ENCODE results near the gene FASN. TPM values are rescaled to one million over a fixed set of nuclear protein-coding genes. Genes with fewer than 3 reads are reported as not detected.
A peak's percentile ranks its signal among the peaks of the same experiment; 100 is the strongest.

The FASN gene
- total and polyA plus RNA-seq, 2 of the 13 experiments (the other 11 are each of a cell fraction or from before 2014, with no cell fraction given): 51.7 to 101 TPM

- TF ChIP-seq ZMAT5 (CRISPR knock-in tag; IDR thresholded peaks at IDR 0.05; ENCODE audit: borderline replicate concordance, low read depth) (no peak), CHCHD3 (CRISPR knock-in tag; IDR thresholded peaks at IDR 0.05) (no peak), ZNF644 (CRISPR knock-in tag; IDR thresholded peaks at IDR 0.05; ENCODE audit: low read depth) (no peak), ZNF30 (CRISPR knock-in tag; IDR thresholded peaks at IDR 0.05) (no peak), MXI1 (IDR thresholded peaks at IDR 0.05; ENCODE audit: borderline replicate concordance, low read depth, low read length) (no peak), ZNF317 (CRISPR knock-in tag; IDR thresholded peaks at IDR 0.05) (no peak), ZNF776 (CRISPR knock-in tag; IDR thresholded peaks at IDR 0.05) (peak; percentile 24; the same call in 1 of the 2 replicates), EED (CRISPR knock-in tag; IDR thresholded peaks at IDR 0.05) (0 out of 2 replicates have a peak, but pooled peaks have one; percentile 63), ZMYM2 (CRISPR knock-in tag; IDR thresholded peaks at IDR 0.05) (no peak), TBX3 (IDR thresholded peaks at IDR 0.05; ENCODE audit: borderline replicate concordance) (no peak), MEIS2 (CRISPR knock-in tag; IDR thresholded peaks at IDR 0.05) (no peak), AGO2 (optimal IDR thresholded peaks at IDR 0.05; ENCODE audit: low read depth, low read length) (peak; percentile 82), SCMH1 (CRISPR knock-in tag; IDR thresholded peaks at IDR 0.05; ENCODE audit: borderline replicate concordance) (no peak)
Observed at GRCh38 chr17:82035956-82036633, 61.9 kb downstream of the FASN start (continued).

- peak overlapping the region; percentile 91; the same call in 1 of the 2 replicates for H3K9ac ChIP-seq (ENCODE audit: insufficient read depth, low read depth, low read length)
- CTCF ChIA-PET (ENCODE audit: low intra/inter-chr PET ratio, low total read pairs): no interaction called here
- no peak for FAIRE-seq
- no TSS peak for BruUV-seq (replicated peaks)
- no peaks in the 10 kb centered on the region for H3K27me3 ChIP-seq (ENCODE audit: control insufficient read depth in 1 of 2, insufficient read depth in 2 of 2, low read length in 2 of 2)
- in situ Hi-C loops (cut with HindIII; ENCODE audit: extremely low pct_ligation_motif_present, low pct_unique_long_range_greater_than_20kb) (loop anchor here (5.0 kb wide), 1 partner anchor 122 kb away; no protein-coding TSS in a partner anchor), intact Hi-C loops (cut with micrococcal nuclease; ENCODE audit: unreplicated experiment) (loop anchor here (5.0 kb wide), 1 partner anchor 117 kb away; no protein-coding TSS in a partner anchor)
- TF ChIP-seq ZNF260 (CRISPR knock-in tag; IDR thresholded peaks at IDR 0.05; ENCODE audit: borderline replicate concordance, low read depth) (no peak), SP1 (IDR thresholded peaks at IDR 0.05) (no peak), SP1 (CRISPR knock-in tag; IDR thresholded peaks at IDR 0.05) (0 out of 2 replicates have a peak, but pooled peaks have one; percentile 3)
- peaks cover 13% of the 10 kb centered on the region for H3K79me2 ChIP-seq (ENCODE audit: insufficient read depth, low read length)
- WGBS (ENCODE audit: low lambda C conversion rate): 84% methylated on average over 8 of the region's 8 CpGs
- no peak overlapping the region for H2AFZ ChIP-seq (ENCODE audit: low read length)
- peaks cover 7 to 12% of the 10 kb centered on the region in 2 experiments for H3K36me3 ChIP-seq (replicated peaks in 1 of 2; ENCODE audit: control insufficient read depth in 1 of 2, insufficient read depth in 2 of 2, low read length in 2 of 2)
- no peak overlapping the region for H3K27ac ChIP-seq (ENCODE audit: extremely low read length, insufficient read depth, low read length)
- H3K4me3 ChIP-seq (replicated peaks in 1 of 3; ENCODE audit: insufficient read depth in 1 of 3, low read depth in 2 of 3, low read length in 3 of 3): peak overlapping the region in 2 of 3 experiments; percentile 93 to 98; a peak in 2 of 6 replicates
- H4K20me1 ChIP-seq (ENCODE audit: insufficient read depth, low read length): peaks cover 20% of the 10 kb centered on the region
- POLR2A ChIA-PET: interaction anchor here (1.1 to 6.2 kb wide), 3 partner anchors 13 to 76 kb away, joined by 3 to 112 read pairs (median 3); partner anchors contain the start of genes CENPX, FASN and LRRC45
- H3K9me3 ChIP-seq (ENCODE audit: low read length): no peaks in the 10 kb centered on the region
- peak overlapping the region; percentile 95; the same call in 1 of the 2 replicates for H3K4me2 ChIP-seq (ENCODE audit: low read depth, low read length)
- H3K4me1 ChIP-seq (ENCODE audit: insufficient read depth, low read length): peaks cover 48% of the 10 kb centered on the region
- ATAC-seq: no peak
- no peak for DNase-seq (ENCODE audit: low spot score)
Observed at GRCh38 chr17:82035488-82035887, 62.5 kb downstream of the FASN start.

All from HepG2 (cell line).